Neutrophil (primary cell): ENCODE results near the gene TMEM132D.

Experiments used
- H3K27ac ChIP-seq: fragments of 200-600 bp; sonication (generic); 2 replicates; pipeline ENCODE4 v1.5.1; 2016; ENCODE audit warnings: mild to moderate bottlenecking, moderate library complexity
- H3K27me3 ChIP-seq: fragments of 200-600 bp; sonication (generic); 2 replicates; pipeline ENCODE4 v1.6.0; 2016; ENCODE audit warnings: mild to moderate bottlenecking
- H3K36me3 ChIP-seq: fragments of 200-600 bp; sonication (generic); 2 replicates; pipeline ENCODE4 v1.5.1; 2017
- H3K4me1 ChIP-seq, 2 experiments: fragments of 200-600 bp in 1 of 2; sonication (generic) in 1 of 2; 1 replicate in 1 of 2; 2 replicates in 1 of 2; pipeline versions ENCODE4 v1.5.1 to v1.6.1; 2013 to 2016; ENCODE audit warnings: low read depth in 1 of 2, low read length in 1 of 2, mild to moderate bottlenecking in 1 of 2, moderate library complexity in 1 of 2; ENCODE audit not compliant: control insufficient read depth in 1 of 2, insufficient read depth in 1 of 2
- H3K4me3 ChIP-seq, 2 experiments: fragments of 200-600 bp in 1 of 2; sonication (generic) in 1 of 2; 1 replicate in 1 of 2; 2 replicates in 1 of 2; pipeline ENCODE4 v1.5.1; 2013 to 2016; ENCODE audit warnings: low read depth in 1 of 2, low read length in 1 of 2, mild to moderate bottlenecking in 1 of 2, moderate library complexity in 1 of 2
- H3K9me3 ChIP-seq: fragments of 200-600 bp; sonication (generic); 2 replicates; pipeline ENCODE4 v1.5.1; 2016
- CTCF ChIP-seq: fragments of 200-600 bp; sonication (generic); IDR thresholded peaks from 2 replicates; pipeline ENCODE4 v1.5.1; 2016; ENCODE audit warnings: antibody characterized with exemption

TMEM132D gene

DNA sequence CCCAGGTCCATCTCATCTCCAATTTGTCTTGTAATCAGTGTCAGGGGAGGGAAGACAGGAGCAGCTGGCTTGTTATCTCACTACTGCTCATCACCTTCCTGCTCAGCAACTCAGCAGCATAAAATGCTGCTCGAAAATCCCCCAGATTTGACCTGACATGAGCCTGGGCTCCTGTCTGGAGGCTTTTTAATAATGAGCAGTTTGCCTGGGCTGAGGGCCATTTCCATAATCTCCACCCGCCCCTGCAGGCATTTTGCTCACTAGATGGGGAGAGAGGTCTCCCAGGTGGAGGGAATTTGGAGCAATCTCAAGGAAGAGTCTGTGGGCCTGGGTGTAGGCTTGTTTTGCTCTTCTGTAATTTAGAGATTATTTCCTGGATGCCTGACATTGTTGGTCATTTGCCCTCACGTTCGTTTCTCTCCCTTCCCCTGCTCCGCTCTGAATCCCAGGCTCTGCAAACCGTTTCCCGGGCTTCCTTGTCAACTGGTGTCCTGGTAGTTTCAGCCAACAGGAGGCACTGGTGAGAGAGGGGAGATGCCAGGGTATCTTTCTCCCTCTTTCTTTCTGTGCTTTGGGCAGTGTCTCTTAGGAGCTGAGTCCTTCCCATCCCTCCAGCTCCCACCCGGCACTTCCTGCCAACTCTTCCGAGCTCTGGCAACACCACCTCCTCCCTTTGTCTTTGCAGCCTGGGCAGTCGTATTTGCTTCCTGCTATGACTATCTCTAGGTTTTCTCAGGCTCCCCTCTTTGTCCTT is 751.3 kb downstream of the TMEM132D start:
- Histone ChIP-seq H3K36me3 (no peaks in the 10 kb centered on the region), H3K27ac (no peak overlapping the region), H3K27me3 (no peaks in the 10 kb centered on the region), H3K9me3 (no peaks in the 10 kb centered on the region), H3K4me1 (no peaks in the 10 kb centered on the region), H3K4me3 (no peak overlapping the region)
- no peak for TF ChIP-seq CTCF

GRCh38 chr12:129150721-129151120 is 753.1 kb downstream of the TMEM132D start:
- Histone ChIP-seq H3K9me3 (no peaks in the 10 kb centered on the region), H3K36me3 (no peaks in the 10 kb centered on the region), H3K27ac (no peak overlapping the region), H3K27me3 (no peaks in the 10 kb centered on the region), H3K4me1 (no peaks in the 10 kb centered on the region), H3K4me3 (no peak overlapping the region)
- no peak for TF ChIP-seq CTCF

DNA sequence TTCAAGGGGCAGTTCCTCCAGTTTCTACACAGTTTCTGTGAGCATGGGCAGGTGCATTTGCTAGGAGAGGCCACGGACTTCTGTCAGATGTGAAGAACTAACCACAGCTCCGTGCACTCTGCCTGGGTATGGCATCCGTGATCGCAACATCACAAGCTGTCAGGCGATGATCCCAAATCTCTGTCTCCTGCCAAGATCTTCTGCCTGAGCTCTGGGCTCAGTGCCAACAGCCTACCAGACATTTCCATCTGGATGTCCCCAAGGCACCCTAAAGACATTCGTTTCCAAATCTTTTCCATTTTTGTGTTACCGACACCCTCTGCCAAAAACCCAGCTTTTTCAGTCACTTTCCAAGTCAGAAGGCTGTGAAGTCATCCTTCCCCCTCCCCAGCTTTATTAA is 758.4 kb downstream of the TMEM132D start:
- Histone ChIP-seq H3K4me3 (no peak overlapping the region), H3K36me3 (no peaks in the 10 kb centered on the region), H3K27me3 (no peaks in the 10 kb centered on the region), H3K27ac (no peak overlapping the region), H3K9me3 (no peaks in the 10 kb centered on the region), H3K4me1 (no peaks in the 10 kb centered on the region)
- TF ChIP-seq CTCF: no peak

- Histone ChIP-seq H3K27me3 (no peaks in the 10 kb centered on the region), H3K4me3 (no peak overlapping the region), H3K9me3 (no peaks in the 10 kb centered on the region), H3K4me1 (no peaks in the 10 kb centered on the region), H3K27ac (no peak overlapping the region), H3K36me3 (no peaks in the 10 kb centered on the region)
- TF ChIP-seq CTCF: no peak
These were observed 765.0 kb downstream of the TMEM132D start for GRCh38 chr12:129138776-129139175.

DNA sequence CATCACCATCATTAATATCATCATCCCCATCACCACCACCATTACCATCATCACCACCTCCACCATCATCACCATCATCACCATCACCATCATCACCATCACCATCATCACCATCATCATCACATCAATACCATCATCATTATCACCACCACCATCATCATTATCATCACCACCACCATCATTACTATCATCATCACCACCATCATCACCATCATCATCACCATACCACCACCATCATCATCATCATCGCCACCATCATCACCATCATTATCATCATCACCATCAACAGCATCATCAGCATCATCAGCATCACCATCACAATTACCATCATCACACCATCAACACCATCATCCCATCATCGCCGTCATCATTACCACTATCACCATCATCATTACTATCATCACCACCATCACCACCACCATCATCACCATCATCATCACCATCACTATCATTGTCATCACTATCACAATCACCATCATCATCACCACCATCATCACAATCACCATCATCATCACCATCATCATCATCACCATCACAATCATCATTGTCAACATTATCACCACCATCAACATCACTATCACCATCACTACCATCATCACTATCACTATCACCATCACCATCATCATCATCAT is 767.0 kb downstream of the TMEM132D start:
- no peaks in the 10 kb centered on the region for H3K4me1 ChIP-seq
- H3K27ac ChIP-seq: no peak overlapping the region
- H3K27me3 ChIP-seq: no peaks in the 10 kb centered on the region
- H3K36me3 ChIP-seq: no peaks in the 10 kb centered on the region
- no peak overlapping the region for H3K4me3 ChIP-seq
- TF ChIP-seq CTCF: no peak
- no peaks in the 10 kb centered on the region for H3K9me3 ChIP-seq
